Activated naive CD8-positive, alpha-beta T cell treated with anti-CD3 and anti-CD28 coated beads, Interleukin-2, amount 50 U/mL, for 16 hours (primary cell): ENCODE data around the gene SLC35A5.

Experiments used
- DNase-seq: peaks from one replicate; pipeline ENCODE4 v3.0.0-alpha.2; 2020; ENCODE audit warnings: low read depth, low spot score

SLC35A5 gene

DNA sequence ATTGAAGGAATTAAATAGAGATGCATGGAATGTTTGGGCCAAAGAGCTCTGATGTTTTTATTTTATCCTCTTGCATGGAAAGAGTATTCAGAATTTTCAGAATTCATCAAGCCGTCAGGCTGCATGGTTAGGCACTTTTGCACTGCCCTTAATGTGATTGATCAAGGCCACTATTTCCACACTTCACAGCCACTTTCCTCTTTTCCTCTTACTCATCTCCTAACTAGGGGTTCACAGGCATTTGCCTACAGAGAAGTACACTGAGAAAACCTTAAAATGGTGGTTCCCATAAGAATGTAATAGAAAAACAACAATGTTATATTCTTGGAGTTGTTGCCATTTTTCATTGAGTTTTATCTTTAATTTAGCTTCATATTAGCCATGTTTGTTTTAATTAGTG lies 10.9 kb downstream of the SLC35A5 start:
- no peak for DNase-seq

- no peak for DNase-seq
Measured at GRCh38 chr3:112579232-112579631, 17.4 kb downstream of the SLC35A5 start.

GRCh38 chr3:112579697-112580096 lies 17.9 kb downstream of the SLC35A5 start:
- no peak for DNase-seq

- DNase-seq, result no peak
Measured at GRCh38 chr3:112582244-112582874, 20.5 kb downstream of the SLC35A5 start.

DNA sequence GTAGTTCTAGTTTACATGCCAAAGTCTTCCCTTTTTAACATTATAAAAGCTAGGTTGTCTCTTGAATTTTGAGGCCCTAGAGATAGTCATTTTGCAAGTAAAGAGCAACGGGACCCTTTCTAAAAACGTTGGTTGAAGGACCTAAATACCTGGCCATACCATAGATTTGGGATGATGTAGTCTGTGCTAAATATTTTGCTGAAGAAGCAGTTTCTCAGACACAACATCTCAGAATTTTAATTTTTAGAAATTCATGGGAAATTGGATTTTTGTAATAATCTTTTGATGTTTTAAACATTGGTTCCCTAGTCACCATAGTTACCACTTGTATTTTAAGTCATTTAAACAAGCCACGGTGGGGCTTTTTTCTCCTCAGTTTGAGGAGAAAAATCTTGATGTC lies 21.3 kb downstream of the SLC35A5 start:
- no peak for DNase-seq

DNA sequence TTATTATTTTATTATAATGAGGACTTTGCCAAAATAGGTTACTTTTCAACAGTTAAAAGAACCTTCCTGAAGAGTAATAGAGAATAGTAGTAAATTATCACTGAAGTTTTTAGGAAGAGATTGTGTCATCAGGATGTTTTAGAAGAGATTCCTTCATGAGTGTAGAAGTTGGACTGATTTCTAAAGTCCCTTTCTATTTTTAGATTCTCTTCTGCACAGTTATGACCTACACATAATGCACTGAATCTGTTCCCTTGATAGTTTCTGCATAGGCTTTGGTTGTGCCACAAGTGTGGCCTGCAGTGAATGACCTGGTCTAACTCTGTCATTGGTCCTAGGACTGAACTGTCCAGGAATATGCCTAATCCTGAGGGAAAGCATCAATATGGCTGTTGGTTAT lies 23.9 kb downstream of the SLC35A5 start:
- DNase-seq, result no peak

DNA sequence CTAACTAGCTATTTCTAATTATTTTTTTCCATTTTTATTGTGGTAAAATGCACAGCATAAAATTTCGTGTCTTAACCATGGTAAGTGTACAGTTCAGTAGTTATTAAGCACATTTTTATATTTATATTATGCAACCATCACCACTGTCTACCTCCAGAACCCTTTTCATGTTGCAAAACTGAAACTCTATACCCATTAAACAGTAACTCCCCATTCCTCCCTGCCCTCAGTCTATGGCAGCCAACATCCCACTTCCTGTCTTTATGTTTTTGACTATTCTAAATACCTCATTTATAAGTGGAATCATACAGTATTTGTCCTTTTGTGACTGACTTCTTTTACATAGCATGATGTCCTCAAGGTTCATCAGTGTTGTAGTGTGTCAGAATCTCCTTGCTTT lies 25.5 kb downstream of the SLC35A5 start:
- no peak for DNase-seq

DNA sequence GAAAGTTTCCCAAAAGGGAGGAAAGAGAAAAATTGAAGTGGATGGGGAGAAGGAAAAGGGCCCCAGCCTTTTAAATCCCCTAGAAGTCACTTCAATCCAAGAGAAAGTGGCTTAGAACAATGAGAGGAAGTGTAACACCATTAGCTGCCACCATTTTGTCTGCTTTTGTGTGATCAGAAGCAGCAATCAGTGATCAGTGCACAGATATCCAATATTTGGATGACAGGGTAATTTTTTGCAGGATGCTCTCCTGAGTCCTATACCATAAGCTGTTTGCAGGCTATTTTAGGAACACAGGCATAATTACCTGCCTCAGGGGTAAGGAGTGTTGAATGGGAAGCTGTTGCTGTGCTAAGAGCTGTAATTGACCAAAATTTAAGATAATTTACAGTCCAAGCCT lies 31.4 kb downstream of the SLC35A5 start:
- DNase-seq, result no peak

DNA sequence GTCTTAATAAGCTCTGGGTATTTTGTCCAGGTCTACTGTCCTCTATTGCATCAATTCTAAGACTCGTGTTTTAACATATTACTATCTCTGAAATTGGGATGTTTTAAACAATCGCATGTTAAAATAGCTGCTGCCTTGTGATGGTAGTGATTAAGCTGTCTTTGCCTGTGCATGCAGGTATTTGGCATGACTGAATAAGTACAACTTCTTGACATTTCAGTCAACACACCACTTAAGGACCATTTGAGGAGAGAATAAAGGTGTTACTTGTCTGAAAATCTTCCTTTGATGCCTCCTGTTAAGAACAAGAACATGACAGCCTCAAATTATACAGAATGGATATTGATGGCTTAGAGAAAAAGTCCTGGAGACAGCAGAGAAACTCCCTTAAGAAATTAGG lies 33.0 kb downstream of the SLC35A5 start:
- DNase-seq, result no peak

DNA sequence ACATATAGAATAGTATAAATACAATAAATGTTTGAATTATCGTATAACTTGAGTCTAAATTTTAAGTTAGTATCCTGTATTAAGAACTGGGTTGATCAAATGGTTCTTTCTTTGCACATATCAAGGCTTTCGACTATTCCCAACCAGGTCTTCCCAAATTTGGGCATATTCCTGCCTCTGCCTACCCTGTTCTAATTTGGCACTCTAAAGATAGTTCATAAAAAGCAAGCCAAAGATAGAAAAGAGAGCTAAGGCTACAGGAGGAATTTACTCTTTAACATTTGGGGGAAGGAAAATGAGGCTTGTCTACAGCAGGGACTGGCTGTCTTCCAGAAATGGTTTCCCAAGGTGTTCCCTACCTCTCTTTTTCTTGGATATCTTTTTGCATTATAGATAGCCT lies 36.1 kb downstream of the SLC35A5 start:
- DNase-seq, result no peak

DNA sequence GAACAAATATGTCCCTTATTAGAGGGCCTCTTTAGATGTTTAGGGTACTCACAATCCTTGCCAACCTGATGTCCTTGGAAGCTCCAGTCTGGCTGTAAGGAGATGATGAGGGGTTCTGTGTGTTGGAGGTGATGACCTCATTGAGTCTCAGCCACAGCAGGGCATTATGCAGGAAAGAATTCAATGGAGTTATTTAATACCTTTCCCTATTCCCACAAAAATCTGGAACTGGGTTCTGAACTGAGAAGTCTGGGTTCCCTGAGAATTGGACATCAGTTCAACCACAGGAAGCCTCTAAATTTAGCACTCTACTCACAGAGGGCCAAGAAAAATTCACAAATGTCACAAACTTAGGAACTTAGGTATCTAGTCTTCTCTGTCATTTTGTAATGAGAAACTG lies 36.9 kb downstream of the SLC35A5 start:
- DNase-seq, result no peak

- no peak for DNase-seq
Measured at GRCh38 chr3:112602217-112602838, 40.5 kb downstream of the SLC35A5 start.

- no peak for DNase-seq
Measured at GRCh38 chr3:112604536-112604935, 42.7 kb downstream of the SLC35A5 start.

GRCh38 chr3:112605285-112605684 lies 43.4 kb downstream of the SLC35A5 start:
- no peak for DNase-seq

DNA sequence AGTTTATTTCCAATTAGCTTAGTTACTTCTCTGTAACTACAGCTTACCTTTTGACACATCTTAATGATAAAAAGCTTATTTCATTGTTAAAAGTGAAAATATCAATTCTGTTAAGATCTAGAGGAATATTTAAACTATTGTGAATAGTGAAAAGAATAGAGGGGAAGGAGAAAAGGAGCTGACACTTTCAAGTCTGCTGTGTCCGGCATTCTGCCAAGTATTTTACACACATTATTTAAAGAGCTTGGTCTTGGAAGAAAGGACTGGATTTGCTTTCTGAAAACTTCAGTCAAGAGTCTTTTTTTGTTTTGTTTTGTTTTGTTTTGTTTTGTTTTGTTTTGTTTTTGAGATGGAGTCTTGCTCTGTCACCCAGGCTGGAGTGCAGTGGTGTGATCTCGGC lies 44.3 kb downstream of the SLC35A5 start:
- DNase-seq, result no peak

DNA sequence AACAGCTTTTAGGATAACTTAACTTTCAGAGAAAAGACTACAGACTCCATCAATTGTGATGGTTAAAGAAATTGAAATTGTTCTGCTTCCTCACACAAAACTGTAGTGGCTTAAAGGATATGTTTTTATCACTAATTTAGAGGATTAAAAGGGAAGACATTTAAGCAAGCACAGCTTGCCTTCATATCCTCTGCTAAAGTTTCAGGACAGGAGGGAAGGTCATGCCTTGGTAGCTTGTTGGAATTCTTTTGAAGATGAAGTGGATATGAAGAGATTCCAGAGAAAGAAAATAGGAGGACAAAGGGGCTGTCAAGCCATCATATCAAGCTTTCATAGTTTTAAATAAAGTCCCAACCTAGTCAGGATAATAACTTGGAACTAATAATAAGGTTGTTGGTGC lies 46.0 kb downstream of the SLC35A5 start:
- no peak for DNase-seq

GRCh38 chr3:112610121-112610520 lies 48.3 kb downstream of the SLC35A5 start:
- no peak for DNase-seq

DNA sequence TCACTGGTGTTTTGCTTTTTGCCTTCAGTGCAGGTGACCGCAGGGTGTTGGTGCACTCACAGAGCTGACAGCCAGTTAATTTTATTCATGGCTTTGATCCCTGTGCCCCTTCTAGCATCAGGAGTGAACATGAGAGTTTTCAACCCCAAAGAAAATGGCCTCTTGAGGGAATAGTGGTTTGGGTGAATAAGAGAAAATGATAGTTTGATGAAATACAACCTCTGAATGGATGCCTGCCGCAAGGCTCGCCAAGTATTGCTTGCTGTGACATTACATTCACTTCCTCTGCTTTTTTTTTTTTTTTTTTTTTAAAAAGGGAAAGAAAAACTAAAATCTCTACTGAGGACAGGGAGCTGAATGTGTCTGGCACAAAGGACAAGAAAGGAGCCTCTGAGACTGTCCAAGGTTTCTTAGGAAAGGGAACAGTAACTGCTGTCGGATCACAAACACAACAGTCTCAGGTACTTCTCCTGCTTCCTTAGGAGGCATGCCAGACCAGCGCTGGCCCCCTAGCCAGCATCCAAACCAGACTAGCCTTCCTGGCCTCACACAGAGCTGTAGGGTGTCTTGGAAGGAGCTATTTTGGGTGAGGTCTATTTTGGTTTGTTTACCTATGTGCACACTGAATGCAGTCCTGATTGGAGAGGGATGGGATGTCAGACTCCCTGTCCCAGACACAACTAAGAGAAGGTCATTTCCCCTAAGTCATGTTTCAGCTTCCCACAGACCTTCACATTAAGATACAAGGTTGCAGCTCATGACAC lies 50.1 kb downstream of the SLC35A5 start:
- no peak for DNase-seq

GRCh38 chr3:112615989-112616731 lies 54.3 kb downstream of the SLC35A5 start:
- no peak for DNase-seq

- DNase-seq, result no peak
Measured at GRCh38 chr3:112617285-112617684, 55.4 kb downstream of the SLC35A5 start.

DNA sequence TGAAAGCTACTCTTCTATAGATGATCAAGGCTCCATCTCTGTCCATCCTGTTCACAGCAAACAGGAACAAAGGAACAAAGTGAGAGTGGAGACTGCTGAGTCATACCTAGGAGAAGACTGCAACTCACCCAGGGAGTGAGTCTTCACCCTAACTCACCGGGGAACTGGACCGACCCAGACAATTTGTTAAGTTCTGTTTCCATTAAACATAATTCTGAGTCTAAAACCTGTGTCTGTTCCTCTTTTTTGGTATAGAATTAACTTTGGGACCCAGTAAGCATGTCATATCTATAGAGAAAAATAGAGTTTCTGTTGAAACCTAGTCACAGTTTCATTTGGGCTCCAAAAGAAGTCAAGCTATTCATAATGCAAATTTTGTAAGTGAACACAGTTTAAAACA lies 57.5 kb downstream of the SLC35A5 start:
- DNase-seq, result no peak

GRCh38 chr3:112623213-112623612 lies 61.4 kb downstream of the SLC35A5 start:
- DNase-seq, result no peak
